ENCODE measurements around the gene MCOLN1.

- no peak for TF ChIP-seq CTCF (conservative IDR thresholded peaks at IDR 0.05; ENCODE audit: low read depth, low read length)
- TF ChIP-seq EZH2phosphoT487 (IDR thresholded peaks at IDR 0.05; ENCODE audit: borderline replicate concordance, low read length), result no peak
- TF ChIP-seq EZH2 (IDR thresholded peaks at IDR 0.05; ENCODE audit: low read length, unreplicated experiment), result no peak
Measured at GRCh38 chr19:7550987-7551761, 28.8 kb downstream of the MCOLN1 start.

Measured in PC-3 (cell line).